CD14-positive monocyte (primary cell): ENCODE results near the gene MARS2. TPM values are rescaled to one million over a fixed set of nuclear protein-coding genes. Genes with fewer than 3 reads are reported as not detected.
"Not testable (repeated sequence)": the region's sequence is repeated elsewhere in the genome, so short reads cannot be mapped to it uniquely, and the experiment has no call there.

ENCODE experiments used
- DNase-seq, 3 donors: peaks; one replicate each; pipeline ENCODE4 v3.0.0-alpha.2; 2011 to 2022
- H2AFZ ChIP-seq: 2 replicates; pipeline ENCODE4 v1.6.0; 2012; ENCODE audit warnings: mild to moderate bottlenecking, low read depth, low read length, inconsistent platforms; ENCODE audit not compliant: insufficient read depth, poor library complexity, severe bottlenecking
- H3K27ac ChIP-seq, 2 donors: 1 replicate in 1 of 2; 2 replicates in 1 of 2; pipeline ENCODE4 v1.5.1; 2012 to 2013; ENCODE audit warnings: low read length in 2 of 2, control low read depth in 1 of 2, inconsistent platforms in 1 of 2, low read depth in 1 of 2, mild to moderate bottlenecking in 1 of 2
- H3K27me3 ChIP-seq, 2 donors: one replicate each; pipeline versions ENCODE4 v1.6.0 to v1.6.1; 2011 to 2013; ENCODE audit warnings: low read length in 2 of 2; ENCODE audit not compliant: control insufficient read depth in 2 of 2, insufficient read depth in 2 of 2
- H3K36me3 ChIP-seq, 2 donors: replicated peaks in 1 of 2; 1 replicate in 1 of 2; 2 replicates in 1 of 2; pipeline versions ENCODE4 v1.5.1 to v1.6.1; 2012 to 2013; ENCODE audit warnings: low read length in 2 of 2, control low read depth in 1 of 2, inconsistent platforms in 1 of 2, mild to moderate bottlenecking in 1 of 2; ENCODE audit not compliant: insufficient read depth in 2 of 2, control insufficient read depth in 1 of 2
- H3K4me1 ChIP-seq, 2 donors: 1 replicate in 1 of 2; 2 replicates in 1 of 2; pipeline versions ENCODE4 v1.5.1 to v1.6.1; 2012 to 2013; ENCODE audit warnings: low read length in 2 of 2, control low read depth in 1 of 2, inconsistent platforms in 1 of 2, mild to moderate bottlenecking in 1 of 2, moderate library complexity in 1 of 2; ENCODE audit not compliant: insufficient read depth in 2 of 2, control insufficient read depth in 1 of 2
- H3K4me2 ChIP-seq: replicated peaks from 2 replicates; pipeline ENCODE3; 2012; ENCODE audit warnings: low read length, moderate library complexity, mild to moderate bottlenecking; ENCODE audit not compliant: poor library complexity, severe bottlenecking; ENCODE audit errors: extremely low read depth
- H3K4me3 ChIP-seq, 3 experiments: fragments of 200-600 bp in 1 of 3; sonication (generic) in 1 of 3; replicated peaks in 1 of 3; 1 replicate in 2 of 3; 2 replicates in 1 of 3; pipeline ENCODE4 v1.5.1; 2011 to 2013; ENCODE audit warnings: low read length in 3 of 3, mild to moderate bottlenecking in 3 of 3, control low read depth in 2 of 3, low read depth in 2 of 3, inconsistent platforms in 1 of 3, moderate library complexity in 1 of 3
- H3K79me2 ChIP-seq: 2 replicates; pipeline ENCODE4 v1.6.0; 2012; ENCODE audit warnings: mild to moderate bottlenecking, control low read depth, inconsistent platforms, low read length, moderate library complexity; ENCODE audit not compliant: insufficient read depth
- H3K9ac ChIP-seq: 2 replicates; pipeline ENCODE4 v1.6.0; 2017; ENCODE audit warnings: low read length, mild to moderate bottlenecking; ENCODE audit not compliant: insufficient read depth, poor library complexity, severe bottlenecking
- H3K9me3 ChIP-seq, 2 donors: replicated peaks in 1 of 2; 1 replicate in 1 of 2; 2 replicates in 1 of 2; pipeline versions ENCODE4 v1.5.1 to v1.6.1; 2012 to 2013; ENCODE audit warnings: low read length in 2 of 2, control low read depth in 1 of 2; ENCODE audit not compliant: control insufficient read depth in 1 of 2, insufficient read depth in 1 of 2
- H4K20me1 ChIP-seq: 2 replicates; pipeline ENCODE4 v1.6.0; 2012; ENCODE audit warnings: mild to moderate bottlenecking, low read length, control low read depth, moderate library complexity; ENCODE audit not compliant: insufficient read depth
- H3K27ac Mint-ChIP-seq, 7 donors: one replicate each; pipeline ENCODE4 v1.8.0; 2020; ENCODE audit warnings: mild to moderate bottlenecking in 7 of 7, mixed read lengths in 7 of 7, moderate library complexity in 6 of 7, inconsistent platforms in 2 of 7
- H3K27me3 Mint-ChIP-seq, 3 donors: one replicate each; pipeline ENCODE4 v1.8.0; 2021 to 2022; ENCODE audit warnings: low read depth in 3 of 3, mild to moderate bottlenecking in 3 of 3, mixed read lengths in 3 of 3, moderate library complexity in 3 of 3, inconsistent platforms in 1 of 3
- H3K36me3 Mint-ChIP-seq, 2 donors: one replicate each; pipeline ENCODE4 v1.8.0; 2020; ENCODE audit warnings: mixed read lengths in 2 of 2, inconsistent platforms in 1 of 2, mild to moderate bottlenecking in 1 of 2
- H3K4me1 Mint-ChIP-seq: one replicate; pipeline ENCODE4 v1.8.0; 2020; ENCODE audit warnings: mild to moderate bottlenecking, mixed read lengths
- H3K4me3 Mint-ChIP-seq, 2 donors: one replicate each; pipeline ENCODE4 v1.8.0; 2020; ENCODE audit warnings: mild to moderate bottlenecking in 2 of 2, mixed read lengths in 2 of 2, moderate library complexity in 1 of 2
- H3K9me3 Mint-ChIP-seq, 7 donors: one replicate each; pipeline ENCODE4 v1.8.0; 2020 to 2022; ENCODE audit warnings: mixed read lengths in 7 of 7, mild to moderate bottlenecking in 6 of 7, moderate library complexity in 6 of 7, inconsistent platforms in 2 of 7
- CTCF ChIP-seq: fragments of 200-600 bp; IDR thresholded peaks from one replicate; pipeline ENCODE4 v1.8.0; 2022; ENCODE audit warnings: antibody characterized with exemption, mild to moderate bottlenecking
- WGBS: methylation state at CpG from one replicate; pipeline ENCODE4 v1.1.5; 2013; ENCODE audit warnings: missing lambda C conversion rate; ENCODE audit not compliant: insufficient coverage; 5-methylcytosine and 5-hydroxymethylcytosine counted together
- intact Hi-C, 2 donors: fragments of 100-400 bp; cut with micrococcal nuclease; formaldehyde crosslinking; loops; one replicate each; pipeline versions ENCODE4 v1.15.0 to v1.15.1; 2023
- polyA plus RNA-seq, 3 donors: library from polyadenylated mRNA; depleted of rRNA in 1 of 3; unstranded in 2 of 3; stranded (reverse) in 1 of 3; fragments of 300-500 nt in 2 of 3; fragments of >200 nt in 1 of 3; fragmentation: Illumina TruSeq in 2 of 3; gene quantifications; 1 replicate in 2 of 3; 2 replicates in 1 of 3; pipeline ENCODE4 v1.2.3, GENCODE V29; 2012 to 2021

The MARS2 gene
- polyA plus RNA-seq, 3 donors, result 0.66 to 1.3 (median 0.93) TPM

- Mint-ChIP-seq H3K36me3 (no peaks in the 10 kb centered on the region), H3K9me3 (peaks cover 0 to 14% (median 8%) of the 10 kb centered on the region in 7 donors), H3K27me3 (peaks cover 0 to 2% (median 0%) of the 10 kb centered on the region in 3 donors), H3K27ac (no peak overlapping the region), H3K4me3 (no peak overlapping the region), H3K4me1 (no peaks in the 10 kb centered on the region)
- Histone ChIP-seq H3K4me2 (no peak overlapping the region), H3K9me3 (no peaks in the 10 kb centered on the region), H2AFZ (no peak overlapping the region), H3K4me3 (no peak overlapping the region), H3K27me3 (no peaks in the 10 kb centered on the region), H4K20me1 (no peaks in the 10 kb centered on the region), H3K27ac (no peak overlapping the region), H3K36me3 (no peaks in the 10 kb centered on the region), H3K79me2 (no peaks in the 10 kb centered on the region), H3K9ac (no peak overlapping the region), H3K4me1 (no peaks in the 10 kb centered on the region)
- no peak for DNase-seq
- intact Hi-C loops, result no loop called here
- no peak for TF ChIP-seq CTCF
Measured at GRCh38 chr2:197727011-197727410, 21.8 kb downstream of the MARS2 start.

GRCh38 chr2:197728555-197729544 lies 23.7 kb downstream of the MARS2 start:
- peaks cover 0 to 14% (median 8%) of the 10 kb centered on the region in 7 donors for H3K9me3 Mint-ChIP-seq
- H3K4me3 Mint-ChIP-seq, H3K79me2 ChIP-seq, H3K27ac ChIP-seq, H3K9me3 ChIP-seq, H3K4me2 ChIP-seq, H3K9ac ChIP-seq, H3K36me3 Mint-ChIP-seq, DNase-seq, H4K20me1 ChIP-seq, H3K27me3 Mint-ChIP-seq, intact Hi-C loops, H3K36me3 ChIP-seq, H3K27me3 ChIP-seq, H3K4me1 ChIP-seq, H3K4me3 ChIP-seq, H2AFZ ChIP-seq, H3K4me1 Mint-ChIP-seq, H3K27ac Mint-ChIP-seq: not testable (repeated sequence)
- 97% methylated on average over 23 of the region's 32 CpGs for WGBS
